SK-N-SH (cell line): ENCODE data around the gene MUS81. TPM values are rescaled to one million over a fixed set of nuclear protein-coding genes. Genes with fewer than 3 reads are reported as not detected.
"Not testable (repeated sequence)": the region's sequence is repeated elsewhere in the genome, so short reads cannot be mapped to it uniquely, and the experiment has no call there.

Source experiments
- CTCF ChIA-PET: fragments of 300-600, 350-600 bp; formaldehyde crosslinking; extraction: SDS; loops from one replicate; lab custom pipeline; 2021; lab: Yijun Ruan, JAX
- POLR2A ChIA-PET: fragments of 350-600 bp; sonication (Branson Sonifier 250); formaldehyde crosslinking; extraction: SDS; loops from one replicate; lab custom pipeline; 2020; ENCODE audit warnings: antibody characterized with exemption, inconsistent platforms; lab: Yijun Ruan, JAX
- DNase-seq: peaks from one replicate; pipeline ENCODE4 v3.0.0; 2012
- H2AFZ ChIP-seq: fragments of 200-600 bp; sonication (generic); 2 replicates; pipeline ENCODE4 v1.8.1; 2016; ENCODE audit warnings: antibody characterized with exemption, mild to moderate bottlenecking, low read depth
- H3F3A ChIP-seq: fragments of 200-600 bp; sonication (generic); replicated peaks from 2 replicates; pipeline ENCODE3; 2016; ENCODE audit warnings: antibody characterized with exemption, mild to moderate bottlenecking; ENCODE audit not compliant: insufficient read depth
- H3K27ac ChIP-seq, 2 experiments: fragments of 200-500 bp in 1 of 2; fragments of 200-600 bp in 1 of 2; sonication (Bioruptor generic) in 1 of 2; sonication (generic), shearing (Covaris generic) in 1 of 2; 2 replicates each; pipeline versions ENCODE4 v1.5.1 to v1.6.1; 2014 to 2016; ENCODE audit warnings: low read depth in 2 of 2, inconsistent platforms in 1 of 2, low read length in 1 of 2, mild to moderate bottlenecking in 1 of 2, mixed read lengths in 1 of 2
- H3K27me3 ChIP-seq: fragments of 200-600 bp; sonication (generic), shearing (Covaris generic); 2 replicates; pipeline ENCODE4 v1.6.1; 2016; ENCODE audit warnings: mixed run types; ENCODE audit not compliant: insufficient read depth
- H3K36me3 ChIP-seq, 2 experiments: fragments of 200-500 bp in 1 of 2; fragments of 200-600 bp in 1 of 2; sonication (Bioruptor generic) in 1 of 2; sonication (generic) in 1 of 2; replicated peaks in 1 of 2; 2 replicates each; pipeline versions ENCODE3 to v1.5.1; 2014 to 2016; ENCODE audit warnings: low read length in 1 of 2, mild to moderate bottlenecking in 1 of 2; ENCODE audit not compliant: insufficient read depth in 2 of 2, control insufficient read depth in 1 of 2
- H3K4me1 ChIP-seq, 2 experiments: fragments of 200-500 bp in 1 of 2; fragments of 200-600 bp in 1 of 2; sonication (Bioruptor generic) in 1 of 2; sonication (generic), shearing (Covaris generic) in 1 of 2; 2 replicates each; pipeline versions ENCODE4 v1.5.1 to v1.6.1; 2014 to 2016; ENCODE audit warnings: low read depth in 1 of 2, low read length in 1 of 2, mixed run types in 1 of 2; ENCODE audit not compliant: insufficient read depth in 2 of 2, control insufficient read depth in 1 of 2
- H3K4me2 ChIP-seq: fragments of 200-600 bp; sonication (generic), shearing (Covaris generic); 2 replicates; pipeline ENCODE4 v1.6.1; 2017; ENCODE audit warnings: mixed run types
- H3K4me3 ChIP-seq, 2 experiments: fragments of 200-500 bp in 1 of 2; fragments of 200-600 bp in 1 of 2; sonication (Bioruptor generic) in 1 of 2; sonication (generic), shearing (Covaris generic) in 1 of 2; 2 replicates each; pipeline versions ENCODE4 v1.5.1 to v1.8.1; 2014 to 2016; ENCODE audit warnings: low read depth in 2 of 2, inconsistent platforms in 1 of 2, low read length in 1 of 2, mild to moderate bottlenecking in 1 of 2, mixed read lengths in 1 of 2, moderate library complexity in 1 of 2
- H3K79me2 ChIP-seq: fragments of 200-600 bp; sonication (generic); 2 replicates; pipeline ENCODE4 v1.8.1; 2017; ENCODE audit warnings: mild to moderate bottlenecking; ENCODE audit not compliant: insufficient read depth
- H3K9ac ChIP-seq: fragments of 200-600 bp; sonication (generic); 2 replicates; pipeline ENCODE4 v1.6.1; 2017; ENCODE audit warnings: mixed run types
- H3K9me2 ChIP-seq: fragments of 200-600 bp; sonication (generic); 2 replicates; pipeline ENCODE4 v1.6.1; 2017; ENCODE audit warnings: mixed run types
- H3K9me3 ChIP-seq: fragments of 200-600 bp; sonication (generic); 2 replicates; pipeline ENCODE4 v1.6.1; 2017; ENCODE audit warnings: mixed run types, mild to moderate bottlenecking, moderate library complexity
- H4K20me1 ChIP-seq: fragments of 200-600 bp; sonication (generic); 2 replicates; pipeline ENCODE4 v1.6.1; 2017; ENCODE audit warnings: mild to moderate bottlenecking, mixed run types; ENCODE audit not compliant: insufficient read depth
- CHD2 ChIP-seq: fragments of 150-350 bp; IDR thresholded peaks from 2 replicates; pipeline ENCODE4 v1.6.1; 2018; ENCODE audit warnings: low read length; ENCODE audit not compliant: partially characterized antibody
- FOSL2 ChIP-seq: IDR thresholded peaks from 2 replicates; pipeline ENCODE4 v1.4.0; 2012; ENCODE audit warnings: low read depth, mild to moderate bottlenecking, moderate library complexity, borderline replicate concordance
- WGBS: methylation state at CpG from one replicate; pipeline ENCODE4 v1.1.6; 2017; ENCODE audit warnings: low lambda C conversion rate; 5-methylcytosine and 5-hydroxymethylcytosine counted together
- polyA plus RNA-seq, 3 experiments: library from polyadenylated mRNA; depleted of rRNA; stranded (reverse); fragments of >200 nt; gene quantifications; 2 replicates each; pipeline ENCODE4 v1.2.3, GENCODE V29; 2012
- TF ChIP-seq, protein P1 (sequence below): IDR thresholded peaks from 2 replicates; pipeline ENCODE4 v1.4.0; 2012; ENCODE audit warnings: low read depth, borderline replicate concordance
- TF ChIP-seq, protein P2 (sequence below): IDR thresholded peaks from 2 replicates; pipeline ENCODE4 v1.4.0; 2012; ENCODE audit warnings: low read depth, borderline replicate concordance

The MUS81 gene
- polyA plus RNA-seq, 1 of the 3 experiments (the other 2 are of a cell fraction) = 58.2 TPM

DNA sequence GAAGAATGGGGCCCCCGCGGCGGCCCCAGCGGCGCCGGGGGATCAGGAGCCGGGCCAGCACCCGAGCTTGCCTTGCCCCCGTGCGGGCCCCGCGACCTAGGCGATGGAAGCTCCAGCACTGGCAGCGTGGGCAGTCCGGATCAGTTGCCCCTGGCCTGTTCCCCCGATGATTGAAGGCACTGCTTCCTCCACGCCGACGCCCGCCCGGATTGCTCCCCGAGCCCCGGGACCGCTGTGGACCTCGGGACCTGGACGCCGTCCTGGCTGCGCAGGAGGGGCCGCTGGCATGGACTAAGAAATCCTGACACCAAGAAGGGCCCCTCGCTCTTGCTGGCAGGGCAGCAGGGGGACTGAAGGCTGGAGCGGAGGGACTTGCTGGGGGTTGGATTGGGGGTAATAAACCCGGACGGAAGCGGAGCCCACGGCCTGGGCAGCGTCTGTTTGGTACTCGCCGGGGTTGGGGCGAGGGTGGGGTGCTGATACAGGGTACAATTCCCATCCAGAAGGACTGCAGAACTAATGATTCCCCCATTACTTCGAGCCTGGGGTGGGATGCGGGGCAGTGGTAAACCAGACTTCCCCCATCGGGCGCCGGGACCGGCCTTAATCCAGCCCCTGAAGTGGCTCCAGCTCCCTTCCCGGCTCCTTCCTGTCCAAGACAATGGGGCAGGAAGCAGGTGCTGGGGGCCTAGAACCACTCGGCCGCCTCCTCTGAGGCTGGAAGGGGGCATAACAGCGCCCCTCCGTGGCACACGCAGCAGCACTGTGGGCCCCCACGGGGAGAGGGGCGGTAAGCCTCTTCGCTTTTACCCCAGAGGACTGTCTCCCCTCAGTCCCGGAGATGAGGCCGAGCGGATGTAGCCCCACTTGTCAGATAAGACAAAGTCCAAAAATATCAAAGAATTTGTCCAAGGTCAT is 31.2 kb downstream of the MUS81 start (continued):
- TF ChIP-seq, protein P1, sequence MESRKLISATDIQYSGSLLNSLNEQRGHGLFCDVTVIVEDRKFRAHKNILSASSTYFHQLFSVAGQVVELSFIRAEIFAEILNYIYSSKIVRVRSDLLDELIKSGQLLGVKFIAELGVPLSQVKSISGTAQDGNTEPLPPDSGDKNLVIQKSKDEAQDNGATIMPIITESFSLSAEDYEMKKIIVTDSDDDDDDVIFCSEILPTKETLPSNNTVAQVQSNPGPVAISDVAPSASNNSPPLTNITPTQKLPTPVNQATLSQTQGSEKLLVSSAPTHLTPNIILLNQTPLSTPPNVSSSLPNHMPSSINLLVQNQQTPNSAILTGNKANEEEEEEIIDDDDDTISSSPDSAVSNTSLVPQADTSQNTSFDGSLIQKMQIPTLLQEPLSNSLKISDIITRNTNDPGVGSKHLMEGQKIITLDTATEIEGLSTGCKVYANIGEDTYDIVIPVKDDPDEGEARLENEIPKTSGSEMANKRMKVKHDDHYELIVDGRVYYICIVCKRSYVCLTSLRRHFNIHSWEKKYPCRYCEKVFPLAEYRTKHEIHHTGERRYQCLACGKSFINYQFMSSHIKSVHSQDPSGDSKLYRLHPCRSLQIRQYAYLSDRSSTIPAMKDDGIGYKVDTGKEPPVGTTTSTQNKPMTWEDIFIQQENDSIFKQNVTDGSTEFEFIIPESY = no peak; the same call in 1 of the 2 replicates
- TF ChIP-seq CHD2 (no peak), FOSL2 (no peak)
- TF ChIP-seq, protein P2, sequence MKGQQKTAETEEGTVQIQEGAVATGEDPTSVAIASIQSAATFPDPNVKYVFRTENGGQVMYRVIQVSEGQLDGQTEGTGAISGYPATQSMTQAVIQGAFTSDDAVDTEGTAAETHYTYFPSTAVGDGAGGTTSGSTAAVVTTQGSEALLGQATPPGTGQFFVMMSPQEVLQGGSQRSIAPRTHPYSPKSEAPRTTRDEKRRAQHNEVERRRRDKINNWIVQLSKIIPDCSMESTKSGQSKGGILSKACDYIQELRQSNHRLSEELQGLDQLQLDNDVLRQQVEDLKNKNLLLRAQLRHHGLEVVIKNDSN = 0 out of 2 replicates have a peak, but pooled peaks have one; percentile 4

DNA sequence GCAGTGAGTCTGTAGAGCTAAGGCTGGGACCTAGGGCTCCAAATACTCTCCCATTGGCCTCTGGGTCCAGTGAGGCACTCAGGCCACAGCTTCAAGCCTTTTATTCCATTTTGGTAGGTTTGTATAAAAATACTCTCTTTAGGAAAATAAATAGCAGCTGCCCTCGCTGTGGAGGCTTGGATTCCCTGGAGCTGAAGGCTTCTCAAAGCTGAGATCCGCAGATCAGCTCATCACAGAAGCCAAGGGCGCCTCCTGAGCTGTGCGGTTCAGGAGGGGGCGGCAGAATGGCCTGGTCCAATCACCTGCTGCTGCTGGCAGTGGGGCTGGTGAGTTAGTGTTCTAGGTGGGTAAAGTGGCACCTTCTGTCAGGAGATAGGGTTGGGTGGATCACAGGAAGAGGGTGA is 31.9 kb downstream of the MUS81 start:
- TF ChIP-seq, protein P1 = 0 out of 2 replicates have a peak, but pooled peaks have one; percentile 7
- TF ChIP-seq, all 33 proteins: peak for 1; not testable (repeated sequence) for 32
- Histone ChIP-seq H3K9ac (peak overlapping the region; percentile 76; the same call in 1 of the 2 replicates), H3K4me1 (peaks cover 46 to 52% of the 10 kb centered on the region in 2 experiments), H3K79me2 (peaks cover 68% of the 10 kb centered on the region), H3K4me3 (peak overlapping the region; percentile 65 to 70), H3F3A (peaks cover 95% of the 10 kb centered on the region), H4K20me1 (peaks cover 63% of the 10 kb centered on the region), H3K36me3 (peaks cover 0 to 37% of the 10 kb centered on the region in 2 experiments), H3K27ac (peak overlapping the region in 1 of 2 experiments; percentile 94; a peak in 3 of 4 replicates), H3K4me2 (peak overlapping the region; percentile 98)
- H3K27me3 ChIP-seq, POLR2A ChIA-PET, H3K9me2 ChIP-seq, H2AFZ ChIP-seq, DNase-seq, H3K9me3 ChIP-seq: not testable (repeated sequence)
- 93% methylated on average over 5 of the region's 5 CpGs for WGBS
- CTCF ChIA-PET = interaction anchor here (0.6 to 15.2 kb wide), 7 partner anchors 19 to 450 kb away, joined by 3 to 374 read pairs (median 4); partner anchors contain the start of genes CFL1, EFEMP2 and MUS81
